GM19452 (cell line): Measurements from ENCODE around the gene VPS8.

Source experiments
- ATAC-seq: cut with Tn5 transposase; IDR thresholded peaks from one replicate; pipeline ENCODE4 v1.9.1; 2021; ENCODE audit not compliant: unreplicated experiment

Gene VPS8

GRCh38 chr3:184784731-184785500, 27.1 kb upstream of the VPS8 start:
- no peak for ATAC-seq

- no peak for ATAC-seq
Observed at GRCh38 chr3:184785890-184786279, 26.1 kb upstream of the VPS8 start.

DNA sequence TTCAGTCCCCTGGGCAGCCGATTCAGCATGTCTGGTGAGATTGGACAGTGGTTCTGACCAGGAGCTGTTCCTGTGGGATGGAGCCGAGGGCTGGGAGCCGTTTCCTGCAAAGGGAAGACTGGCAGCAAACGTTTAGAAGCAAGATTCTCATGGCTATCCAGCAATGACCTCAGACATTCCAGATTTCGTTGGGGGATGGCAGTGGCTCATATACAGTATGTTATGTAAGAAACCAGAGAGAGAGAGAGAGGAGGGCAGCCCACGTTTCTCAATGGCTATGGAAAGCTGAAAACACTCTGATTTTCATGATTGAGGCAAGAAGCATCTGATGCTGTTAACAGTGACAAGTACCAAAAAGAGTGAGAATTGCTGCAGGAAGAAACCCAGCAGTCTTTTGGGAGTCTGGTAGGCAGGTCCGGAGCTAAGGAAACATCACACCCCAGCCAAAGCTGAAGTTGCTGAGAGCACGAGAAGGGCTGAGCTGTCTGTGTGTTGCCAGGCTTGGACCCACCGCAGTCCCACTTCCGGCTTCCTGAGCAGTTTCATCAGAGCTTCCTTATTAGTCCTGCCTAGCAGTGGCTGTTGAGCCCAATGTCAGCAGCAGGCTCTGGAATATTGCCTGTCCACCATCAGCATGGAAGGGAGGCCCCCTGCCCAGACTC, 25.6 kb upstream of the VPS8 start:
- ATAC-seq: no peak

DNA sequence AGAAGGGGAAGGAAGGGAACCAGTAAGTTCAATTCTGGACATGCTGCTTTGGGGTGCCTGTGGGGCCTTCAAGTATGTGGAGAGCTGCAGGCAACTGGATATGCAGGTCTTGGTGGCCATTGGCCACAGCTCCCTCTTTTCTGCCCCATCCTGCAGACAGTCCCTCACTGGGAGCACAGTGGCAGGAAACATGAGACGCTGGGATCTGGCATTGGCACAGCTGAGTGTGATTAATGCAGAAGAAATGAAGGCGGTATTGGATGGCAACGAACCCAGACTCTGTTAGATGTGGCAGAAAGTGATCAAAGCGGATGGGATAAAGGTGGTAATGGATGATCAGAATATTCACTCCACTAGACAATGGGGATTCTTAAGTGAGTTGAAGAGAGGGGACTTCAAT, 23.2 kb upstream of the VPS8 start:
- ATAC-seq: no peak

GRCh38 chr3:184789314-184789998, 22.5 kb upstream of the VPS8 start:
- no peak for ATAC-seq

DNA sequence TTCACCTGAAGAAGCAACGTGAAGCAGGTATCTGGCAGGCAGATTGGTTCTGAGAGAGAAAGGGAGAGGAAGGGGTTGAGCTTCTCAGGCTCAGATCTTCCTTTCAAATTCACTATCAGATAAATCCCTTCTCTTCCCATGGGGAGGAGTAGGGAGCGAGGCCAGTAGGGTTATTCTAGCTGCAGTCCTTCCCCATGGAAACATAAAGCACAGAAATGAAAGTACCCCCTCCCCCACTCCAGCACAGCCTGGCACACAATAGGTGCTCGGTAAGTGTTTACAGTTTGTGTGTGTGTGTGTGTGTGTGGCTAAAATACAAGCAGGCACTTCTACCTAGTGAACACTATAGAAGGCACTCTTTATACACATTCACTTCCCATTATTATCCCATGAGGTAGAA, 20.8 kb upstream of the VPS8 start:
- no peak for ATAC-seq

DNA sequence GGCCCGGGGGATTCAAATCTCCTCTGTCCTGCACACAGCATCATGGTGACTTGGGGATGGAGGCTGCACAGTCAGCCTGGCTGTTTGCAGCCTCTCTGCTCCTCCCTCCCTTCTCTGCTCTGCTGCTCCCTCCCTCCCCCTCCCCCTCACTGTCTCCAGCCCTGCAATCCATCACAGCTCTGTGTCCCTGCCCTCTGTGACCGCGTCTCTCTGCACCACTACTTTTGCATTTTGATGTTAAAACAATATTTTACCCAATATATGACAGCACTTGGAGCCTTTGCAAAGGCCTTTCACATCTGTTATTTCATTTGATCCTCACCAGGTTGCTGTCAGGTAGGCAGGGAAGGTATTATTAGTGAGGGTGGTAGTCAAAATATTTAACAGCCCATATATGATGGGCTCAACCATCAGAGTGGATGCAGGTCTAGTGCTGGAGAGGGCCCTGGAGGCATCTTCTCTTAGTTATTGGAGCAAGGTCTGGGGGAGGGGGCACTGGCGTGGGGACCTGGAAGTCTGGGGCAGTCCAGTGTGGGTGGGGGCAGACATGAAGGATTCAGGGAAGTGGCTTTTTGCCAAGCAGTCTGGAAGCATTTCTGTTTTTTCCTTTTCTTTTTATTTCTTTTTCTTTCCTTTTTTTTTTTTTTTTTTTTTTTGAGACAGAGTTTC, 16.3 kb upstream of the VPS8 start:
- ATAC-seq: no peak

GRCh38 chr3:184796551-184796950, 15.4 kb upstream of the VPS8 start:
- no peak for ATAC-seq

DNA sequence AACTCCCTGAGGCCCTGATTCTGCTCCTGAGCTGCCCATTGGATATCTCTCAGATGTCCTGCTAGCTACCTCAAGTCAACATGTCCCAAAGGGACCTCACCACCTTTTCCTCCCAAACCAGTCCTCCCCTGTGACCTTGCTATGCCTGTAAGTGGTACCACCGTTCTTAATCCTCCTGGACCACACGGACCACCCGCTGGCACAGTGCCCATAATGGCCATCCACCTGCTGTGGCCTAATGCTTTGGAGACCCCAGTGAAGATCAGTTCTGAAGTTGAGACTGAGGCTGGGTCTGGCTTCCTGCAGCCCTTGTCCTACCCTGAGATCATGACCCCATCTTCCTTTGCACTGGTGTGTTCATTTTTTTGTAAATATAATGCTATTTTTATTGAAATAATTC, 15.0 kb upstream of the VPS8 start:
- no peak for ATAC-seq

GRCh38 chr3:184798120-184798519, 13.8 kb upstream of the VPS8 start:
- no peak for ATAC-seq

GRCh38 chr3:184800349-184800930, 11.5 kb upstream of the VPS8 start:
- ATAC-seq: no peak

GRCh38 chr3:184801241-184801785, 10.7 kb upstream of the VPS8 start:
- ATAC-seq: no peak

GRCh38 chr3:184802150-184802549, 9.8 kb upstream of the VPS8 start:
- no peak for ATAC-seq

- no peak for ATAC-seq
Observed at GRCh38 chr3:184804801-184805200, 7.2 kb upstream of the VPS8 start.

DNA sequence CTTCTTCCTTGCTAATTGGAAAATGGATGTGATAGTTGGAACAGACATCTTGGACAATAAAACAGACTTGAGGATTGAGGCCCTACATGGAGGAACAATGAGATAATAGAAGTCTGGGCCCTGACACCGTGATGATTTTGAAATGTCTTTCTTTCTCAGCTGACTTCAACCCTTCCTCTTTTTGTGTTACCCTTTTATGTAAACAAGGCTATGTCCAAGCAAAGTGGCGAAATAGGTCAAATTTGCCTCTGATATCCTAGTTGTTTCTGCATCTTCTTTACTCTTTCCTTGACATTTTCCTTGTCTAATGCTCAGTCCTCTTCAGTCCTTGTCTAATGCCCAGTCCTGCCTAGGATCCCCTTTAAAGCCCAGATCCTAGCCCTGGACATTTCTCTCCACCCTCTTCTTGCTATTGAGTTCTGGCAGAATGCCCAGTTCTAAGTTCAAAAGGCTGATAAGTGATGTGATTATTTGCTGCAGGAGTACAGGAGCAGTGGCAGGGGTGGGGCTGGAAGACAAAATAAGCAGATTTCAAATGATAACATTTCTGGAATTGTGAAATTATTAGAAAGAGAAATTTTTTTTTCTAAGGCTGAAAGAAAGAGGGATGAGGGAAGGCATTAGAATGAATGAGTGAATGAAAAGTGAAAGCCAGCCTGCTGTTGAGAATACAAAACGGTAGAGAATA, 6.5 kb upstream of the VPS8 start:
- no peak for ATAC-seq

- ATAC-seq: no peak
Observed at GRCh38 chr3:184806567-184807271, 5.2 kb upstream of the VPS8 start.

DNA sequence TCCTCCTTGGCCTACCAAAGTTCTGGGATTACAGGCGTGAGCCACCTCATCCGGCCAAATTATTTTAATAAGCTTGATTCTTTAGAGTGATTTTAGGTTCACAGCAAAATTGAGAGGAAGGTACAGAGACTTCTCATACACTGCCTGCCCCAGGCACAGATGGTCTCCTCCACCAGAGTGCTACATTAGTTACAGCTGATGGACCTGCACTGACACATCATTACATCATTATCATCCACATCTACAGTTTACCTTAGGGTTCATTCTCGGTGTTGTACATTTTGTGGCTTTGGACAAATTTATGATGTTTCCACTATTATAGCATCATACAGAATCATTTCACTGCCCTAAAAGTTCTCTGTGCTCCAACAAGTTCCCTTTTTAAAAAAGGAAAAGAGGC, 4.4 kb upstream of the VPS8 start:
- ATAC-seq: no peak

- ATAC-seq: no peak
Observed at GRCh38 chr3:184808021-184808420, 3.9 kb upstream of the VPS8 start.

GRCh38 chr3:184810146-184810545, 1.8 kb upstream of the VPS8 start:
- ATAC-seq: no peak

GRCh38 chr3:184811034-184811433, 932 bp upstream of the VPS8 start:
- ATAC-seq: no peak
